ENCODE results near the gene SMAP1. TPM values are rescaled to one million over a fixed set of nuclear protein-coding genes. Genes with fewer than 3 reads are reported as not detected.

SMAP1 gene
- 10 to 100 TPM; 22.1 to 23.6 TPM for total RNA-seq

GRCh38 chr6:70667711-70668498 lies at the start of gene SMAP1:
SMAP1 (plus strand) TSS chr6:70667883; CDS start chr6:70668024, 141 bp downstream.
- POLR2A ChIA-PET: interaction anchor here (0.5 to 1.1 kb wide), 4 partner anchors 54 to 924 kb away, joined by 3 to 4 read pairs (median 3); partner anchors contain the start of gene FAM135A
- CTCF ChIA-PET: interaction anchor here (0.9 kb wide), 1 partner anchor 19 kb away, joined by 5 read pairs; no protein-coding TSS in a partner anchor

GRCh38 chr6:70620746-70621145 lies 46.9 kb upstream of the SMAP1 start:
- CTCF ChIA-PET: no interaction called here
- POLR2A ChIA-PET: no interaction called here

DNA sequence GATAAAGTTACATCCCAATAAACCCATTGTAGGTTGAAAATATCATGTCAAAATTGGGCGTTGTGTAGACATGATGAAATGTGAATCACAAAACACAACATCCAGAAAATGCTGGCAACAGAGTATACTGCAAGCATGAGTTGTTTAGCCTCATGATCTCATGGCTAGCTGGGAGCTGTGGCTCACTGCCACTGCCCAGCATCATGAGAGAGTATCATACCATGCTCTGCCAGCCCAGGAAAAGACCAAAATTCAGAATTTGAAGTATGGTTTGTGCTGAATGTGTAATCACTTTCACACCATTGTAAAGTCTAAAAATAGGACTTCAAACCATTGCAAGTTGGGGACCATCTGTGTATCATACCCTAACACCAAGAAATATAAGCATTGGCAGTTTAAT lies 45.2 kb upstream of the SMAP1 start:
- CTCF ChIA-PET: no interaction called here
- POLR2A ChIA-PET: no interaction called here

GRCh38 chr6:70625436-70625835 lies 42.2 kb upstream of the SMAP1 start:
- ChIA-PET CTCF (no interaction called here), POLR2A (no interaction called here)

DNA sequence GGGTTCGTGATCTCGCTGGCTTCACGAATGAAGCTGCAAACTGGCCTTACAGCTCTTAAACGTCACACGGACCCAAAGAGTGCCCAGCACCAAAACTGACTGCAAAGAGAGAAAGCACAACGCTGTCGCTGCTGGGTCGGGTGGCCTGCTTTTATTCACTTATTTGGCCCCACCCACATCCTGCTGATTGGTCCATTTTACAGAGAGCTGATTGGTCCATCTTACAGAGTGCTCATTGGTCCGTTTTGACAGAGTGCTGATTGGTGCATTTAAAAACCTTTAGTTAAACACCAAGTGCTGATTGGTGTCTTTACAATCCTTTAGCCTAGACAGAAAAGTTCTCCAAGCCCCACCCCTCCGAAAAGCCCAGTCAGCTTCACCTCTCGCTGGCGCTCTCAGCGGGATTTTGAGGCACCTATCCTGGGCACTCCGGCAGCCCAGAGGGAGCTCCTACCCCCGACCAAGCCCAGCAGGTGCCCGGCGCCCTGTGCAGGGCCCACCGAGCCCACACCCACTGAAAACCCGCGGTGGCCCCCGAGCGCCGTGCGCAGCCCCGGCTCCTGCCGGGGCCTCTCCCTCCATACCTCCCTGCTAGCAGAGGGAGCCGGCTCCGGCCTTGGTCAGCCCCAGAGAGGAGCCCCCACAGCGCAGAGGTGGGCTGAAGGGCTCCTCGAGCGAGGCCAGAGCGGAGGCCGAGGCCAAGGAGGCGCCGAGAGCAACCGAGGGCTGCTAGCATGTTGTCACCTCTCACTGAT lies 40.0 kb upstream of the SMAP1 start:
- CTCF ChIA-PET: no interaction called here
- POLR2A ChIA-PET: no interaction called here

DNA sequence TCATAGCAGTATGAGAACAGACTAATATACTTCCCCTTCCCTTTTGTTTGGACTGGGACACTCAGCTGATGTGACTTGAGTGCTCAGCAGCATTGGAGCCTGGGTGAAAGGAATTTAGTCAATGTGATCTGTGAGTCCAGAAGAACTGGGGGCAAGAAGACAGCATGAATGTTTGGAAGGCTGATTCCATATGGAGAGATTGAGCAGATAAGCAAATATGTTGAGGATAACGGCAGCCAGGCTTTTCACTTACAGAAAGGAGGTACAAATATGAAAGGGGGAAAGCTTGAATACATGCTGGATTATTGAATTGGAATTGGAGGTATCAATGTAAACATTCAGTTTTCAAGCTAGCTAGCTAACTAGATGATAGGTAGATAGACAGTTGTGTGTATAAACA lies 37.8 kb upstream of the SMAP1 start:
- ChIA-PET POLR2A (interaction anchor here (0.6 kb wide), 1 partner anchor 811 kb away, joined by 8 read pairs; no protein-coding TSS in a partner anchor), CTCF (no interaction called here)

DNA sequence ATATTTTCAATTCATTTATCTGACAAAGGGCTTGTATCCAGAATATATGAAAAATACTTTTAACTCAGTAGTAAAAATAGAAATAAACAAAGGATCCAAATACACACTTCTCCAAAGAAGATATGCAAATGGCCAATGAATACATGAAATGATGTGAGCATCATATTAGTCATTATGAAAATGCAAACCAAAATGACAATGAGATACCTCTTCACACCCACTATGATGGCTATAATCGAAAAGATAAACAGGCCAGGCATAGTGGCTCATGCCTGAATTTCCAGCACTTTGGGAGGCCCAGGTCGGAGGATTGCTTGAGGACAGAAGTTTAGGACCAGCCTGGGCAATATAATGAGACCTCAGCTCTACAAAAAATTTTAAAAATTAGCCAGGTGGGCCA lies 33.8 kb upstream of the SMAP1 start:
- CTCF ChIA-PET: no interaction called here
- POLR2A ChIA-PET: no interaction called here

DNA sequence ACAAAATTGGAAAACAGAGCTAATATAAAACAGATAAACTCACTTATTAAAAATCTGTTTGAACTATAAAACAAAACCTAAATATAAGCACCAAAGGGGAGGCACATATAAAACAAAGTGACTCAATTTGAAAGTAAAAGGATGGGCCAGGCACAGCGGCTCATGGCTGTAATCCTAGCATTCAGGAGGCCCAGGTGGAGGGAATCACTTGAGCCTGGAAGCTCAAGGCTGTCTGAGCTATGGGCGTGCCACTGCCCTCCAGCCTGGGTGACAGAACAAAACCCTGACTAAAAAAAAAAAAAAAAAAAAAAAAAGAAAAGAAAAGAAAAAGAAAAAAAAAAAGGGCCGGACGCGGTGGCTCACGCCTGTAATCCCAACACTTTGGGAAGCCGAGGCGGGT lies 31.1 kb upstream of the SMAP1 start:
- CTCF ChIA-PET: no interaction called here
- POLR2A ChIA-PET: no interaction called here

DNA sequence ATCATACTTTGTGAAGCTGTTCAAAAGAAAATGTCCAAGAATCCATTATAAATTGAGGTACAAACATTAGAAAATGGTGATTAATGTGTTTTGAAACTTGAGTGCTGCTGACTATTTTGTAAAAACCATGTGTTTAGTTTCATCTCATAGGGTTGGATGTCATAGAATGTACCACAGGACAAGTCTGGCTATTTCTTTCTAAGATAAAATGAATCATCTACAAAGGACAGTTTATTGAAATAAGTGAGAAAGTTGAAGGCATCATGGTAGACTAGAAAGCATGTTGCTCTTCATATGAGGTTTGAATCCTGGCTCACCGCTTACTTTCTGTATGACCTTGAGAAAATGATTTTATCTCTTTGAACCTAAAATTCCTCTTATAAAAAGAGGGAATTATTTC lies 29.2 kb upstream of the SMAP1 start:
- ChIA-PET CTCF (no interaction called here), POLR2A (no interaction called here)

- ChIA-PET POLR2A (no interaction called here), CTCF (no interaction called here)
Observed at GRCh38 chr6:70651326-70651905, 16.3 kb upstream of the SMAP1 start.

DNA sequence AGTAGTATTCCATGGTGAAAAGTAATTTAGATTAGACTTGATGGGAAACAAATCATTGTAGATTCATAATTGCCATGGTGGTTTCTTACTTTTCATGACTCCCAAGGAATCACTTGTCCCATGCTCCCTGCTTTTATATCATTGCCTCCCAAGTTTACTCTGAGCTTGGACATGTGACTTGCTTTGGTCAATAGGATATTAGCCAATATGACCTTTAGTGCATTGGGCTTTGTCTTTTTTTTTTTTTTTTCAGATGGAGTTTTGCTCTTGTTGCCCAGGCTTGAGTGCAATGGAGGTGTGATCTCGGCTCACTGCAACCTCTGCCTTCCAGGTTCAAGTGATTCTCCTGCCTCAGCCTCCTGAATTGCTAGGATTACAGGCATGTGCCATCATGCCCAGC lies 15.5 kb upstream of the SMAP1 start:
- CTCF ChIA-PET: no interaction called here
- POLR2A ChIA-PET: no interaction called here

GRCh38 chr6:70657706-70658105 lies 10.0 kb upstream of the SMAP1 start:
- CTCF ChIA-PET: no interaction called here
- POLR2A ChIA-PET: no interaction called here

GRCh38 chr6:70663881-70664466 lies 3.7 kb upstream of the SMAP1 start:
- CTCF ChIA-PET: no interaction called here

DNA sequence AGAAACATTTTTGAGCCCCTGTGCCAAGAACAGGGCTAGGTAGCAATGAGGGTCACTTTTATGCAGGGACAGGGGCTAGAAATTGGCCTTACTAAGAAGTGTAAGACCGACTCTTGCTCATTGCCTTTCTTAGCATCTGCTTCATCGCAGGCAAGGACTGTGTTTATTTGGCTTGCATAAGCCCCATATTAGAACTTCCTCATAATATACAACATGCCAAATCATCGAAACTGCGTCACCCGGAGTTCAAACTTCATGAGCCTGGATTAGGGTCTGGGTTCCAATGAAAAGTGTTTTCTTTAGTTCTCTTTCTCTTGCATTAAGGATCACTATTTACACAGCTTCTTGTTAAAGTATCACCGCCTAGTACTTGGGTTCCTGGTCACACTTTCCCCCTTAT lies 977 bp upstream of the SMAP1 start:
- ChIA-PET POLR2A (interaction anchor here (1.1 kb wide), 1 partner anchor 253 kb away, joined by 4 read pairs; the partner anchor contains the start of gene FAM135A), CTCF (no interaction called here)

More at GRCh38 chr6:70663881-70664466, 3.7 kb upstream of the SMAP1 start:
- POLR2A ChIA-PET: no interaction called here

- ChIA-PET CTCF (no interaction called here), POLR2A (interaction anchor here (0.5 to 1.1 kb wide), 4 partner anchors 55 to 923 kb away, joined by 3 to 5 read pairs (median 4); partner anchors contain the start of gene FAM135A)
Observed at GRCh38 chr6:70667256-70667710, 400 bp upstream of the SMAP1 start.

GRCh38 chr6:70668499-70668812 lies 773 bp downstream of the SMAP1 start:
- POLR2A ChIA-PET: interaction anchor here (0.8 kb wide), 1 partner anchor 619 kb away, joined by 3 read pairs; no protein-coding TSS in a partner anchor
- CTCF ChIA-PET: interaction anchor here (0.9 kb wide), 1 partner anchor 18 kb away, joined by 5 read pairs; no protein-coding TSS in a partner anchor

DNA sequence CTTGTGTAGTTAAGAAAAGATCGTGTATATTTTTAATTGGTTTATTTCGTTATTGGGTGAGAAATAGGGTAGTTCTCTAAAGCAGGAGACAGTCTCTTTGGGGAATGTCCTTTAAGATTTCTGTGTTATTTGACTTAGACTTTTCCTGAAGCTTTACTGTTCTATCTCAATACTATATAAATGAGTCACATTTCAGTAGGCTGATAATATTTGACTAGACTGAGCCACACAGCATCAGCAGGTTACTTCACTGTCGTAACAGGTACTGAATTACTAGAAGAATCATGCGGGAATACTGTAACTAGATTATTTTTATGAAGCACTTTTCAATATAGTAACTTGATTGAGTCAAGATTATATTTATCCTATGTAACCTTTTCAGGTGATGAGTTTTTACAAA lies 1.4 kb downstream of the SMAP1 start:
- POLR2A ChIA-PET: no interaction called here
- CTCF ChIA-PET: interaction anchor here (1.3 kb wide), 1 partner anchor 57 kb away, joined by 3 read pairs; no protein-coding TSS in a partner anchor

DNA sequence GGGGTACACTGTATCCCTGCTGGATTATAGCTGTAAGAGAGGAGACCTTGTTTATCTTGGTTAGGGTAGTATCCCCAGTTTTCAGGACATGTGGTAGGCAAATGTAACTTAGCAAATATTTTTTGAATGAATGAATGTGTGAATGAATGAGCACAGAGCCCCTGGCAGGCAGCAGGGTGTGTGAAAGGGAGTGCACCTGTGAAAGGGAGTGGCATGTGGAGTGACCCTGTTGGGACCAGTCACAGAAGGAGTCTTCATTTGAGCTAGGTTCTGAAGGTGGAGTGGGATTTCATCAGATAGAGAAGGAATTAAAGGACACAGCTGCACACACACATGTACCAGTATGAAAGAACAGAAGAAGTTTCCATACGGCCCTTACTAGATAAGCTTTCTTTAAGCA lies 4.9 kb downstream of the SMAP1 start:
- ChIA-PET CTCF (no interaction called here), POLR2A (no interaction called here)

DNA sequence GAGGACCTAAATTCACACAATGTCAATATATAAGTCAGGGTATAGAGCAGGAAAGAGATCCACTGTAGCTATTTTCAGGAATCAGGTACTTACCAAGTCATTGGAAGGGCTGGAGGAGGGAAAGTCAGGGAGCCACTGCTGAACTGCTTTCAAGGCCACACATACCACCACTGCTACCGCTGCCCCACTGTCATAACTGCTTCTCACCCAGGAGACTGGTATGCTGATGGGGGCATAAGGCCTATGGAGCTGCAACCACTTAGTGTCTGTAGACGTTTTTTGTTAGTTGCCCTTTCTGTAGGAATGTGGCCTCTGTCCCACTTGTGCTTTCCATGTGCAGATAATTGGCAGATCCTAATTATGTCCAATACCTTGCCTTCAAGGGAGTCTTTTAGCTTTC lies 5.4 kb downstream of the SMAP1 start:
- ChIA-PET POLR2A (no interaction called here), CTCF (no interaction called here)

- ChIA-PET CTCF (no interaction called here), POLR2A (no interaction called here)
Observed at GRCh38 chr6:70673601-70674000, 5.9 kb downstream of the SMAP1 start.
